B cell (primary cell): ENCODE measurements around the gene RAB31. TPM values are rescaled to one million over a fixed set of nuclear protein-coding genes. Genes with fewer than 3 reads are reported as not detected.

Source experiments
- ATAC-seq: fragments of 200-7000 bp; cut with Tn5 transposase; one replicate; pipeline ENCODE4 v1.10.0; 2021; ENCODE audit warnings: low read depth, mild to moderate bottlenecking, moderate number of reproducible peaks, moderate library complexity
- CTCF ChIA-PET: fragments of 350-600 bp; sonication (Branson Sonifier 250); formaldehyde crosslinking; loops from one replicate; lab custom pipeline; 2021; ENCODE audit warnings: antibody characterized with exemption, inconsistent platforms; lab: Charles Lee
- POLR2A ChIA-PET: fragments of 350-600 bp; sonication (Branson Sonifier 250); formaldehyde crosslinking; loops from one replicate; lab custom pipeline; 2021; ENCODE audit warnings: antibody characterized with exemption; lab: Charles Lee
- DNase-seq: peaks from one replicate; pipeline ENCODE4 v3.0.0; 2013
- H2AFZ ChIP-seq: 2 replicates; pipeline ENCODE4 v1.6.1; 2012; ENCODE audit warnings: mild to moderate bottlenecking, low read depth, low read length; ENCODE audit not compliant: insufficient read depth, poor library complexity, severe bottlenecking
- H3K27ac ChIP-seq, 2 donors: 1 replicate in 1 of 2; 2 replicates in 1 of 2; pipeline ENCODE4 v1.5.1; 2012 to 2013; ENCODE audit warnings: low read length in 2 of 2, mild to moderate bottlenecking in 2 of 2, moderate library complexity in 1 of 2
- H3K27me3 ChIP-seq, 4 experiments: fragments of 200-600 bp in 1 of 4; sonication (generic) in 1 of 4; replicated peaks in 1 of 4; 1 replicate in 2 of 4; 2 replicates in 2 of 4; pipeline versions ENCODE4 v1.6.1 to v1.7.0; 2013 to 2016; ENCODE audit warnings: low read length in 3 of 4, mild to moderate bottlenecking in 2 of 4, mixed read lengths in 1 of 4, moderate library complexity in 1 of 4; ENCODE audit not compliant: insufficient read depth in 4 of 4, control insufficient read depth in 3 of 4; ENCODE audit errors: control extremely low read depth in 1 of 4
- H3K36me3 ChIP-seq, 2 experiments: replicated peaks in 1 of 2; 1 replicate in 1 of 2; 2 replicates in 1 of 2; pipeline versions ENCODE4 v1.6.1 to v1.7.1; 2013; ENCODE audit warnings: low read length in 1 of 2; ENCODE audit not compliant: insufficient read depth in 2 of 2, control insufficient read depth in 1 of 2; ENCODE audit errors: control extremely low read depth in 1 of 2, extremely low read depth in 1 of 2
- H3K4me1 ChIP-seq, 2 donors: fragments of 200-600 bp in 1 of 2; sonication (generic) in 1 of 2; 1 replicate in 1 of 2; 2 replicates in 1 of 2; pipeline versions ENCODE4 v1.5.1 to v1.6.1; 2013 to 2017; ENCODE audit warnings: low read length in 2 of 2; ENCODE audit not compliant: control insufficient read depth in 2 of 2, insufficient read depth in 2 of 2
- H3K4me2 ChIP-seq: replicated peaks from 2 replicates; pipeline ENCODE3; 2012; ENCODE audit warnings: mild to moderate bottlenecking, low read depth, low read length; ENCODE audit not compliant: poor library complexity, severe bottlenecking
- H3K4me3 ChIP-seq, 5 experiments: fragments of 200-600 bp in 1 of 5; sonication (generic) in 1 of 5; 1 replicate in 3 of 5; 2 replicates in 2 of 5; pipeline versions ENCODE4 v1.5.1 to v1.7.0; 2011 to 2016; ENCODE audit warnings: low read length in 4 of 5, mild to moderate bottlenecking in 4 of 5, low read depth in 2 of 5, control low read depth in 1 of 5, moderate library complexity in 1 of 5; ENCODE audit not compliant: insufficient read depth in 1 of 5; ENCODE audit errors: control extremely low read depth in 1 of 5, extremely low read depth in 1 of 5
- H3K79me2 ChIP-seq: fragments of 200-600 bp; sonication (generic); one replicate; pipeline ENCODE4 v1.6.0; 2016; ENCODE audit warnings: low read length; ENCODE audit not compliant: control insufficient read depth, insufficient read depth
- H3K9ac ChIP-seq: fragments of 200-600 bp; sonication (generic); 2 replicates; pipeline ENCODE4 v1.6.1; 2017; ENCODE audit warnings: mild to moderate bottlenecking, low read length, moderate library complexity
- H3K9me3 ChIP-seq, 3 donors: one replicate each; pipeline versions ENCODE4 v1.6.1 to v1.7.1; 2013; ENCODE audit warnings: low read length in 2 of 3; ENCODE audit not compliant: control insufficient read depth in 2 of 3, insufficient read depth in 1 of 3; ENCODE audit errors: control extremely low read depth in 1 of 3
- H4K20me1 ChIP-seq: 2 replicates; pipeline ENCODE4 v1.6.0; 2012; ENCODE audit warnings: mild to moderate bottlenecking, low read length; ENCODE audit not compliant: insufficient read depth, control insufficient read depth, poor library complexity, severe bottlenecking
- H3K27ac Mint-ChIP-seq: one replicate; pipeline ENCODE4 v1.8.0; 2021; ENCODE audit warnings: mixed read lengths
- H3K27me3 Mint-ChIP-seq: one replicate; pipeline ENCODE4 v1.8.0; 2021; ENCODE audit warnings: mixed read lengths
- H3K4me1 Mint-ChIP-seq: one replicate; pipeline ENCODE4 v1.8.0; 2021; ENCODE audit warnings: mixed read lengths
- H3K4me3 Mint-ChIP-seq: one replicate; pipeline ENCODE4 v1.8.0; 2021; ENCODE audit warnings: mixed read lengths
- H3K9me3 Mint-ChIP-seq: one replicate; pipeline ENCODE4 v1.8.0; 2022; ENCODE audit warnings: mixed read lengths; ENCODE audit not compliant: insufficient read depth
- EZH2 ChIP-seq: IDR thresholded peaks from 2 replicates; pipeline ENCODE4 v1.6.1; 2012; ENCODE audit warnings: borderline replicate concordance, low read depth, mild to moderate bottlenecking, moderate library complexity, low read length; ENCODE audit not compliant: insufficient read depth, poor library complexity, severe bottlenecking
- WGBS: methylation state at CpG from one replicate; pipeline ENCODE4 v1.1.5; 2013; ENCODE audit warnings: missing lambda C conversion rate; ENCODE audit not compliant: insufficient coverage; 5-methylcytosine and 5-hydroxymethylcytosine counted together
- intact Hi-C: fragments of 100-400 bp; cut with micrococcal nuclease; formaldehyde crosslinking; loops from one replicate; pipeline ENCODE4 v1.10.0; 2022
- polyA plus RNA-seq: library from polyadenylated mRNA; depleted of rRNA; stranded (reverse); fragments of >200 nt; gene quantifications from 2 replicates; pipeline ENCODE4 v1.2.3, GENCODE V29; 2012
- total RNA-seq, 2 donors: library from RNA; stranded (reverse); fragments of 120-200 nt in 1 of 2; gene quantifications; 1 replicate in 1 of 2; 2 replicates in 1 of 2; pipeline versions ENCODE4 v1.2.3 to v1.2.4, GENCODE V29; 2013 to 2022
- TF ChIP-seq, protein P1 (sequence below): fragments of 200-600 bp; IDR thresholded peaks from one replicate; pipeline ENCODE4 v1.8.0; 2022; ENCODE audit warnings: antibody characterized with exemption, mild to moderate bottlenecking

Gene RAB31
- total and polyA plus RNA-seq, 2 donors (not counting 1 experiment from before 2014, with no cell fraction given): 15.5 to 44.6 TPM

DNA sequence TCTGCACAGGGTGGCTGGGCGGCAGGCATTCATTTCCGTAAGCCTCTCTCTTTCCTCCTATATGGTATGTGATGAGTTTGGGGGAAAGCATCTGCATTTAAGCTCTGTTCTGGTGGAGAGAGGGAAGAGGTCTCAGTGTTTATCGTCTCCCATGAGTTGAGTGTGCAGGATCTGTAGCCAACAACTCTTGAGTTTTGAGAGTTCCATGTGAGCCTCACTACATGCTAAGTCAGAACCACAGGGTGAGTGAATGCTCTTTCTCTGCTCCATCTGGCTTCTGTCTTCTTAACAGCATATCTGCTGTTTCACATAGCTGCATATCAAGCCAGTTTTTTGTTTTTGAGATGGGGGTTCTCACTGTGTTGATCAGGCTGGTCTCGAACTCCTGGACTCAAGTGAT lies 22.7 kb downstream of the RAB31 start:
- ChIA-PET CTCF (interaction anchor here (0.6 kb wide), 1 partner anchor 22 kb away, joined by 3 read pairs; no protein-coding TSS in a partner anchor), POLR2A (no interaction called here)
- H3K9me3 ChIP-seq: no peaks in the 10 kb centered on the region
- no peak overlapping the region for H3K9ac ChIP-seq
- peaks cover 0 to 16% of the 10 kb centered on the region in 2 experiments for H3K36me3 ChIP-seq
- Mint-ChIP-seq H3K9me3 (no peaks in the 10 kb centered on the region), H3K4me3 (no peak overlapping the region), H3K27me3 (no peaks in the 10 kb centered on the region), H3K27ac (no peak overlapping the region), H3K4me1 (peaks cover 21% of the 10 kb centered on the region)
- TF ChIP-seq, protein P1, sequence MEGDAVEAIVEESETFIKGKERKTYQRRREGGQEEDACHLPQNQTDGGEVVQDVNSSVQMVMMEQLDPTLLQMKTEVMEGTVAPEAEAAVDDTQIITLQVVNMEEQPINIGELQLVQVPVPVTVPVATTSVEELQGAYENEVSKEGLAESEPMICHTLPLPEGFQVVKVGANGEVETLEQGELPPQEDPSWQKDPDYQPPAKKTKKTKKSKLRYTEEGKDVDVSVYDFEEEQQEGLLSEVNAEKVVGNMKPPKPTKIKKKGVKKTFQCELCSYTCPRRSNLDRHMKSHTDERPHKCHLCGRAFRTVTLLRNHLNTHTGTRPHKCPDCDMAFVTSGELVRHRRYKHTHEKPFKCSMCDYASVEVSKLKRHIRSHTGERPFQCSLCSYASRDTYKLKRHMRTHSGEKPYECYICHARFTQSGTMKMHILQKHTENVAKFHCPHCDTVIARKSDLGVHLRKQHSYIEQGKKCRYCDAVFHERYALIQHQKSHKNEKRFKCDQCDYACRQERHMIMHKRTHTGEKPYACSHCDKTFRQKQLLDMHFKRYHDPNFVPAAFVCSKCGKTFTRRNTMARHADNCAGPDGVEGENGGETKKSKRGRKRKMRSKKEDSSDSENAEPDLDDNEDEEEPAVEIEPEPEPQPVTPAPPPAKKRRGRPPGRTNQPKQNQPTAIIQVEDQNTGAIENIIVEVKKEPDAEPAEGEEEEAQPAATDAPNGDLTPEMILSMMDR: no peak
- no peak for TF ChIP-seq EZH2
- H3K79me2 ChIP-seq: peaks cover 29% of the 10 kb centered on the region
- ATAC-seq (no peak), DNase-seq (no peak)
- peaks cover 0 to 4% of the 10 kb centered on the region in 2 donors for H3K4me1 ChIP-seq
- no peaks in the 10 kb centered on the region for H3K27me3 ChIP-seq
- intact Hi-C loops: no loop called here
- peaks cover 17% of the 10 kb centered on the region for H4K20me1 ChIP-seq
- H2AFZ ChIP-seq: no peak overlapping the region
- H3K27ac ChIP-seq: no peak overlapping the region
- no peak overlapping the region for H3K4me2 ChIP-seq
- whole genome bisulfite sequencing: 93% methylated on average over 2 of the region's 4 CpGs
- H3K4me3 ChIP-seq: no peak overlapping the region

DNA sequence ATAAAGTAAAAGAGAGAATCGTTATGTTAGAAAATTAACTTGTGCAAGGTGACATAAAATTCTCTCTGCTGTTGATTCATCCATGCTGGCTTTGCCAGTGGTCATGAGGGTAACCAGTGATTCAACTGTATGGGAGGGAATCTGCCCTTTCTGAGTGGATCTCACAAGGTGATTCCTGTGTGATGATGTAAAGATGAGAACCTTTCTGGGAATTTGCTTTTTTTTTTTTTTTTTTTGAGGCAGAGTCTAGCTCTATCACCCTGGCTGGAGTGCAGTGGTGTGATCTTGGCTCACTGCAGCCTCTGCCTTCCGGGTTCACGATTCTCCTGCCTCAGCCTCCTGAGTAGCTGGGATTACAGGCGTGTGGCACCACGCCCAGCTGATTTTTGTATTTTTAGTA lies 23.3 kb downstream of the RAB31 start:
- Histone ChIP-seq H3K4me1 (peaks cover 0 to 4% of the 10 kb centered on the region in 2 donors), H3K36me3 (peaks cover 0 to 16% of the 10 kb centered on the region in 2 experiments), H3K4me3 (no peak overlapping the region), H3K27ac (no peak overlapping the region), H3K9me3 (no peaks in the 10 kb centered on the region), H3K79me2 (peaks cover 33% of the 10 kb centered on the region), H3K4me2 (no peak overlapping the region), H3K27me3 (no peaks in the 10 kb centered on the region), H3K9ac (no peak overlapping the region), H2AFZ (no peak overlapping the region), H4K20me1 (peaks cover 17% of the 10 kb centered on the region)
- Mint-ChIP-seq H3K9me3 (no peaks in the 10 kb centered on the region), H3K4me3 (no peak overlapping the region), H3K27me3 (no peaks in the 10 kb centered on the region), H3K4me1 (peaks cover 21% of the 10 kb centered on the region), H3K27ac (no peak overlapping the region)
- intact Hi-C loops: no loop called here
- CTCF ChIA-PET: no interaction called here
- POLR2A ChIA-PET: no interaction called here
- 96% methylated on average over 2 of the region's 5 CpGs for WGBS
- TF ChIP-seq, protein P1: no peak
- TF ChIP-seq EZH2: no peak
- DNase-seq (no peak), ATAC-seq (no peak)
